Right atrium auricular region (tissue), 2 donors: ENCODE data around the gene TMEM259. TPM values are rescaled to one million over a fixed set of nuclear protein-coding genes. Genes with fewer than 3 reads are reported as not detected.

Experiments used
- DNase-seq: peaks from one replicate; pipeline ENCODE4 v3.0.0-alpha.2; 2019; ENCODE audit warnings: low spot score
- H3K27ac ChIP-seq, 2 donors: fragments of 200-600 bp; sonication (generic); 1 replicate in 1 of 2; 2 replicates in 1 of 2; pipeline ENCODE4 v1.5.1; 2016 to 2019
- H3K27me3 ChIP-seq, 2 donors: fragments of 200-600 bp; sonication (generic); one replicate each; pipeline versions ENCODE4 v1.5.1 to v1.6.0; 2017 to 2019
- H3K36me3 ChIP-seq: fragments of 200-600 bp; sonication (generic); one replicate; pipeline ENCODE4 v1.5.1; 2016
- H3K4me1 ChIP-seq, 2 donors: fragments of 200-600 bp; sonication (generic); one replicate each; pipeline versions ENCODE4 v1.5.1 to v1.6.0; 2017 to 2019
- H3K4me3 ChIP-seq, 2 donors: fragments of 200-600 bp; sonication (generic); 1 replicate in 1 of 2; 2 replicates in 1 of 2; pipeline ENCODE4 v1.5.1; 2017 to 2019; ENCODE audit warnings: mild to moderate bottlenecking in 1 of 2, moderate library complexity in 1 of 2
- H3K9me3 ChIP-seq, 2 donors: fragments of 200-600 bp; sonication (generic); one replicate each; pipeline ENCODE4 v1.5.1; 2019
- total RNA-seq, 2 donors: library from RNA; depleted of rRNA; stranded (reverse); fragments of >200 nt; gene quantifications; one replicate each; pipeline ENCODE4 v1.1.0, GENCODE V29; 2016
- TF ChIP-seq, protein P1 (sequence below), 2 donors: fragments of 200-600 bp; sonication (generic); IDR thresholded peaks; one replicate each; pipeline ENCODE4 v1.5.1; 2019; ENCODE audit warnings: antibody characterized with exemption in 2 of 2

Gene TMEM259
- total RNA-seq, 2 donors from 2014 or later = 129 to 170 TPM

DNA sequence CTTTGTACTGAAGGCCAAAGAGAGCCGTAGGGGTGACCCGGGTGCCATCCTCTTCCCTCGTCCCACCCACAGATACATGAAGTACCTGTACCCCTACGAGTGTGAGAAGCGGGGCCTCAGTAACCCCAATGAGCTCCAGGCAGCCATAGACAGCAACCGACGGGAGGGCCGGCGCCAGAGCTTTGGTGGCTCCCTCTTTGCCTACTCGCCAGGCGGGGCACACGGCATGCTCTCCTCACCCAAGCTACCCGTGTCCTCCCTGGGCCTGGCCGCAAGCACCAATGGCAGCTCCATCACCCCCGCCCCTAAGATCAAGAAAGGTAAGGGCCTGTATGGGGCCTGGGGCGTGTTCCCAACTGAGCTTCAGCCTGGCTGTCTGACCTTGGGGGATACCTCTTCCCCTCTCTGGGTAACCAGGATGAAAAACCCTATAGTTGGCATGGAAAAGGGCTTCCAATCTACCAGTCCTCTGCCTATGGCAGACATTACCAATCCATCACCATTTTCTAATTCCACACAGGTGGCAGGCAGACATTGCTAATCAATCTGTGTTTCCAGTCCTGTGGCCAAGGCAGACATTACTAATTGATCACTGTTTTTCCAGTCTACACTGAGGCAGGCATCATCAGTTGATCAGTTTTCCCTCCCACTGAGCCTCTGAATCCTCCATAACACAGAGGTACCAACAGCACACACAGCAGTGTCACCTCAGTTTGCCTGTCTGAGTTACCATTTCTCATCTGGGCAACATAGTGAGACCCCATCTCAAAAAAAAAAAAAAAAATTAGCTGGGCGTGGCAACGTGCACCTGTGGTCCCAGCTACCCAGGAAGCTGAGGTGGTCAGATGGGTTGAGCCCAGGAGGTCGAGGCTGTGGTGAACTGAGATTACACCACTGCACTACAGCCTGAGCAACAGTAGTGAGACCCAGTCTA, 55.9 kb downstream of the TMEM259 start:
- no peak overlapping the region for H3K4me3 ChIP-seq
- DNase-seq = no peak
- no peaks in the 10 kb centered on the region for H3K27me3 ChIP-seq
- no peaks in the 10 kb centered on the region for H3K9me3 ChIP-seq
- H3K4me1 ChIP-seq = no peaks in the 10 kb centered on the region
- peaks cover 22% of the 10 kb centered on the region for H3K36me3 ChIP-seq
- TF ChIP-seq, protein P1, sequence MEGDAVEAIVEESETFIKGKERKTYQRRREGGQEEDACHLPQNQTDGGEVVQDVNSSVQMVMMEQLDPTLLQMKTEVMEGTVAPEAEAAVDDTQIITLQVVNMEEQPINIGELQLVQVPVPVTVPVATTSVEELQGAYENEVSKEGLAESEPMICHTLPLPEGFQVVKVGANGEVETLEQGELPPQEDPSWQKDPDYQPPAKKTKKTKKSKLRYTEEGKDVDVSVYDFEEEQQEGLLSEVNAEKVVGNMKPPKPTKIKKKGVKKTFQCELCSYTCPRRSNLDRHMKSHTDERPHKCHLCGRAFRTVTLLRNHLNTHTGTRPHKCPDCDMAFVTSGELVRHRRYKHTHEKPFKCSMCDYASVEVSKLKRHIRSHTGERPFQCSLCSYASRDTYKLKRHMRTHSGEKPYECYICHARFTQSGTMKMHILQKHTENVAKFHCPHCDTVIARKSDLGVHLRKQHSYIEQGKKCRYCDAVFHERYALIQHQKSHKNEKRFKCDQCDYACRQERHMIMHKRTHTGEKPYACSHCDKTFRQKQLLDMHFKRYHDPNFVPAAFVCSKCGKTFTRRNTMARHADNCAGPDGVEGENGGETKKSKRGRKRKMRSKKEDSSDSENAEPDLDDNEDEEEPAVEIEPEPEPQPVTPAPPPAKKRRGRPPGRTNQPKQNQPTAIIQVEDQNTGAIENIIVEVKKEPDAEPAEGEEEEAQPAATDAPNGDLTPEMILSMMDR (IDR thresholded peaks at IDR 0.05) = no peak
- no peak overlapping the region for H3K27ac ChIP-seq

DNA sequence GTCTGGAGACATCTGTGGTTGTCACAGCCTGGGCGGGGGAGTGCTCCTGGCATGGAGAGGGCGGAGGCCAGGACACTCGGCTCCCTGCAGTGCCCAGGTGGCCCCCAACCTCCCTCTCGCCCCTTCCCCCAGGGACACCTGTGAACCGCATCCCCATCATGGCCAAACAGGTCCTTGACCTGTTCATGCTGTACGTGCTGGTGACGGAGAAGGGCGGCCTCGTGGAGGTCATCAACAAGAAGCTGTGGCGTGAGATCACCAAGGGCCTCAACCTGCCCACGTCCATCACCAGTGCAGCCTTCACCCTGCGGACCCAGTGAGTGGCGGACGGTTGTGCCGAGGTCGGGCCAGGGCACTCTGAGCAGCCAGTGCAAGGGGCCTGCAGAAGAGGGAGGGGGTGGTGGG, 56.8 kb downstream of the TMEM259 start:
- Histone ChIP-seq H3K4me3 (no peak overlapping the region), H3K9me3 (no peaks in the 10 kb centered on the region), H3K27me3 (no peaks in the 10 kb centered on the region), H3K4me1 (no peaks in the 10 kb centered on the region), H3K36me3 (peaks cover 22% of the 10 kb centered on the region), H3K27ac (no peak overlapping the region)
- TF ChIP-seq, protein P1 (IDR thresholded peaks at IDR 0.05) = no peak
- DNase-seq = no peak

DNA sequence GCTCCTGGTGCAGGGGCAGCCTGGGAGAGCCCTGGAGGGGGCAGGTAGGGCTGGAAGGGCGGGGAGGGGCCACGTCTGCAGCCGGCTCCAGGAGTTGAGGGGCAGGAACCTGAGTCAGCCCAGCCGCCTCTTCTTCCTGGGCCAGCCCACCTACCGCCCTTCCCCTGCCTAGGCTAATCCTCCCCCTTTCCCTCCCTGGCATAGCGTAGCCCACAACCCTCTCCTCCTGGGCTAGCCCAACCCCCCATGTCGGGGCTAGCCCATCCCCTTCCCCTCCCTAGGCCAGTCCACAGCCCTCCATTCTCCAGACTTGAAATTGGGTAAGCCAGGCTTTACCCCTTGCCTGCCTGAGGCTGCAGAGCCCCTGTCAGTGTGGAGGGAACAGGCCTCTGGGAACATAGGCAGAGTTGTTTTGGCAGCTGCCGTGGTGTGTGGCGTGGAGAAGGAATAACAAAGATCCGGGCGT, 57.4 kb downstream of the TMEM259 start:
- Histone ChIP-seq H3K27ac (no peak overlapping the region), H3K36me3 (peaks cover 16% of the 10 kb centered on the region), H3K9me3 (no peaks in the 10 kb centered on the region), H3K4me1 (no peaks in the 10 kb centered on the region), H3K4me3 (no peak overlapping the region), H3K27me3 (no peaks in the 10 kb centered on the region)
- TF ChIP-seq, protein P1 (IDR thresholded peaks at IDR 0.05) = no peak
- DNase-seq = no peak

DNA sequence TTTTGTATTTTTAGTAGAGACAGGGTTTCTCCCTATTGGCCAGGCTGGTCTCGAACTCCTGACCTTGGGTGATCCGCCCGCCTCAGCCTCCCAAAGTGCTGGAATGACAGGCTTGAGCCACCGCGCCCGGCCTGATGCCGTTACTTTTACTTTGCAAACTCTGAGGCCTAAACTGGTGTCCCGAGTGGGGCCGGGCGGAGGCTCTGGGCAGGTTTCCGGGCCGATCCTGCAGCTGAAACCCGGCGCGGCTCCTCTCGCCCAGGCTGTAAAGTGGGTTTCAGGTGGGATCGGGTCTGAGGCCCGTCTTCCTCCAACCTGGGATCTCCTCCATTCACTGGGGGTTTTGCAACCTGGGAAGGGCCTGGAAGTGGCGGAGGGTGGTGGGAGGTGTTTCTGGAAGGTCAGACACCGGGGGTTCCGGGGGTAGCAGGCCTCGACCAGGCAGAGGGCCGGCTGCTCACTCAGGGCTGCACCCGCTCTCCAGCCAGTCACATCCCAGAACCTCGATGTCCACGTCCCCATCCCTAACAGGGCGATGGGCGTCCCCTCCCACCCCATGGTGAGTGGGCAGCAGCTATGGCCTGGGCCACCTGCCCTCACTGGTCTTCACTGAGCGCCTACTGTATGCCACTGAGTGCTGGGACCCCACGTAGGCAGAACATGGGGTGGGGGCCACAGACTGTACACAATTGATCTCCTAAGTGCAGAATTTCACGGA, 58.1 kb downstream of the TMEM259 start:
- H3K36me3 ChIP-seq = peaks cover 11% of the 10 kb centered on the region
- no peaks in the 10 kb centered on the region for H3K27me3 ChIP-seq
- no peak overlapping the region for H3K4me3 ChIP-seq
- DNase-seq = no peak
- H3K4me1 ChIP-seq = no peaks in the 10 kb centered on the region
- no peaks in the 10 kb centered on the region for H3K9me3 ChIP-seq
- TF ChIP-seq, protein P1 (IDR thresholded peaks at IDR 0.05) = no peak
- H3K27ac ChIP-seq = no peak overlapping the region

DNA sequence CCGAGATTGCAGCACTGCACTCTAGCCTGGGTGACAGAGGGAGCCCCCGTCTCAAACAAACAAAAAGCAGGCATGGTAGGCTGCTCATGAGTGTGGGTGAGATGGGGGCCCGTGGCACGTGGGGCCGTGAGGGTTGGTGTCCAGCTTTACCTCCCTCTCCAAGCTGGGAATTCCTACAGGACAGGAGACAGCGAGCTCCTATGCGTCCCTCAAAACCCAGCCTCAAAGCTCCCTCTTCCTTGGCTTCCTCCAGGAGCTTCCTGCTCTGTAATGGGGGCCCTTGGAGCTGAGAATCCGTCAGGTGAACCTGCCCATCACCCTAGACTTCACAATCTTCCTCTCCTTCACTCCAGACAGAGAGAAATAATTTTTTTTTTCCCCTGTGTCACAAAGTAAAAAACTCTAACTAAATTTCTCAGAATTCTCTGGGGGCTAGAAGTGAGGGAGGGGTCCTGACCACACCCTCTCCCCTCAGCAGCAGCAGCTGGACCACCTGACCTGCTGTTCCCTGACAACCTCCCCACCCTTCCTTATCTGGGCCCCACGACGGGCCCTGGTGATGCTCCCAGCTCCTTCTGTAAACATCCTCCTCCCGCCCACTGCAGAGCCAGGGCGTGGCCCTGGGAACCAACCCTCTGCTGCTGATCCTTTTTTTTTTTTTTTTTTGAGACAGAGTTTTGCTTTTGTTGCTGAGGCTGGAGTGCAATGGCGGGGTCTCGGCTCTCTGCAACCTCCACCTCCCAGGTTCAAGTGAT, 58.9 kb downstream of the TMEM259 start:
- H3K4me3 ChIP-seq = no peak overlapping the region
- peaks cover 6% of the 10 kb centered on the region for H3K36me3 ChIP-seq
- no peak for DNase-seq
- H3K27ac ChIP-seq = no peak overlapping the region
- no peaks in the 10 kb centered on the region for H3K4me1 ChIP-seq
- no peaks in the 10 kb centered on the region for H3K27me3 ChIP-seq
- TF ChIP-seq, protein P1 (IDR thresholded peaks at IDR 0.05) = no peak
- no peaks in the 10 kb centered on the region for H3K9me3 ChIP-seq
